ENCODE measurements around the gene GPR146.

- TF ChIP-seq OSR1 (CRISPR knock-in tag; IDR thresholded peaks at IDR 0.05), result no peak
- TF ChIP-seq ARNTL (CRISPR knock-in tag; IDR thresholded peaks at IDR 0.05; ENCODE audit: borderline replicate concordance, low read depth), result no peak
- no peak for TF ChIP-seq CREB5 (CRISPR knock-in tag; IDR thresholded peaks at IDR 0.05; ENCODE audit: low read depth)
- TF ChIP-seq PATZ1 (CRISPR knock-in tag; IDR thresholded peaks at IDR 0.05; ENCODE audit: borderline replicate concordance), result no peak
- TF ChIP-seq POU6F1 (CRISPR knock-in tag; IDR thresholded peaks at IDR 0.05; ENCODE audit: borderline replicate concordance, low read depth), result no peak
- TF ChIP-seq TSHZ2 (CRISPR knock-in tag; IDR thresholded peaks at IDR 0.05), result no peak
- no peak for TF ChIP-seq ZFP30 (CRISPR knock-in tag; IDR thresholded peaks at IDR 0.05)
- no peak for TF ChIP-seq ZFP3 (CRISPR knock-in tag; IDR thresholded peaks at IDR 0.05)
- no peak for TF ChIP-seq PPARA (CRISPR knock-in tag; IDR thresholded peaks at IDR 0.05; ENCODE audit: borderline replicate concordance)
- TF ChIP-seq TCF4 (CRISPR knock-in tag; IDR thresholded peaks at IDR 0.05; ENCODE audit: borderline replicate concordance), result no peak
- no peak for TF ChIP-seq ESRRG (CRISPR knock-in tag; IDR thresholded peaks at IDR 0.05)
- TF ChIP-seq GLIS3 (CRISPR knock-in tag; IDR thresholded peaks at IDR 0.05), result no peak
- TF ChIP-seq CSDC2 (CRISPR knock-in tag; IDR thresholded peaks at IDR 0.05), result no peak
- no peak for TF ChIP-seq RARB (CRISPR knock-in tag; IDR thresholded peaks at IDR 0.05)
Measured at GRCh38 chr7:1022801-1023465, 21.4 kb upstream of the GPR146 start.
